Measurements from ENCODE around the gene CEP85L.

- TF ChIP-seq ESRRA (CRISPR knock-in tag; IDR thresholded peaks at IDR 0.05; ENCODE audit: low read depth) (no peak), FOXA1 (IDR thresholded peaks at IDR 0.05) (no peak), FOXA1 (CRISPR knock-in tag; IDR thresholded peaks at IDR 0.05) (no peak), CTCF (CRISPR knock-in tag; IDR thresholded peaks at IDR 0.05) (peak; percentile 66), ZBTB26 (CRISPR knock-in tag; IDR thresholded peaks at IDR 0.05; ENCODE audit: borderline replicate concordance) (no peak), ZNF451 (CRISPR knock-in tag; IDR thresholded peaks at IDR 0.05) (no peak), MYNN (CRISPR knock-in tag; IDR thresholded peaks at IDR 0.05; ENCODE audit: low read depth) (no peak), ATF2 (CRISPR knock-in tag; IDR thresholded peaks at IDR 0.05) (no peak), RFX5 (IDR thresholded peaks at IDR 0.05; ENCODE audit: low read depth, low read length) (no peak), RAD51 (IDR thresholded peaks at IDR 0.05; ENCODE audit: borderline replicate concordance) (no peak), POLR2A (IDR thresholded peaks at IDR 0.05; ENCODE audit: insufficient read depth in 1 of 2, low read depth in 2 of 2, low read length in 2 of 2) (no peak), ZNF331 (CRISPR knock-in tag; IDR thresholded peaks at IDR 0.05) (no peak), TP53 (CRISPR knock-in tag; conservative IDR thresholded peaks at IDR 0.05) (no peak), ZBTB7A (CRISPR knock-in tag; IDR thresholded peaks at IDR 0.05) (no peak), CCAR2 (optimal IDR thresholded peaks at IDR 0.05; ENCODE audit: low read depth, low read length) (no peak)
Measured at GRCh38 chr6:118509009-118509617, 142.3 kb downstream of the CEP85L start.

Data from HepG2 (cell line).